ENCODE results near the gene ZRANB1.

GRCh38 chr10:124991835-124992234 lies 49.9 kb downstream of the ZRANB1 start:
- TF ChIP-seq FOS (IDR thresholded peaks at IDR 0.05; ENCODE audit: low read depth, low read length) (no peak), CTCF (conservative IDR thresholded peaks at IDR 0.05; ENCODE audit: low read depth, low read length) (no peak), RFX5 (IDR thresholded peaks at IDR 0.05; ENCODE audit: low read depth, low read length) (no peak), POLR2A (IDR thresholded peaks at IDR 0.05; ENCODE audit: low read depth, low read length) (no peak), RAD21 (IDR thresholded peaks at IDR 0.05; ENCODE audit: low read length) (no peak)

Measured in IMR-90 (cell line).